ENCODE data around the gene PSMB2. TPM values are rescaled to one million over a fixed set of nuclear protein-coding genes. Genes with fewer than 3 reads are reported as not detected.
A peak's percentile ranks its signal among the peaks of the same experiment; 100 is the strongest.
"Not testable (repeated sequence)": the region's sequence is repeated elsewhere in the genome, so short reads cannot be mapped to it uniquely, and the experiment has no call there.

The PSMB2 gene
- total RNA-seq, 2 donors from 2014 or later = 27.4 to 30.5 TPM

GRCh38 chr1:35598895-35599294 is 42.4 kb downstream of the PSMB2 start:
- peaks cover 4% of the 10 kb centered on the region for H3K36me3 Mint-ChIP-seq (ENCODE audit: low read depth)
- no peaks in the 10 kb centered on the region for H3K27me3 Mint-ChIP-seq
- ATAC-seq (no peak), DNase-seq (no peak)
- H3K9me3 ChIP-seq (ENCODE audit: control insufficient read depth, low read length, poor library complexity, severe bottlenecking) = no peaks in the 10 kb centered on the region
- peaks cover 7% of the 10 kb centered on the region for H3K4me1 Mint-ChIP-seq
- no peak overlapping the region for H3K27ac Mint-ChIP-seq
- H3K4me3 Mint-ChIP-seq = no peak overlapping the region

GRCh38 chr1:35597870-35598269 is 43.5 kb downstream of the PSMB2 start:
- ATAC-seq (no peak), DNase-seq (no peak)
- no peaks in the 10 kb centered on the region for H3K27me3 Mint-ChIP-seq
- H3K36me3 Mint-ChIP-seq (ENCODE audit: low read depth) = peaks cover 4% of the 10 kb centered on the region
- H3K4me1 Mint-ChIP-seq = peaks cover 8% of the 10 kb centered on the region
- no peaks in the 10 kb centered on the region for H3K9me3 ChIP-seq (ENCODE audit: control insufficient read depth, low read length, poor library complexity, severe bottlenecking)
- H3K4me3 Mint-ChIP-seq = no peak overlapping the region
- no peak overlapping the region for H3K27ac Mint-ChIP-seq

- DNase-seq (no peak), ATAC-seq (no peak)
- no peaks in the 10 kb centered on the region for H3K27me3 Mint-ChIP-seq
- peaks cover 13% of the 10 kb centered on the region for H3K4me1 Mint-ChIP-seq
- H3K4me3 Mint-ChIP-seq = no peak overlapping the region
- H3K36me3 Mint-ChIP-seq (ENCODE audit: low read depth) = peaks cover 6% of the 10 kb centered on the region
- H3K27ac Mint-ChIP-seq = no peak overlapping the region
- H3K9me3 ChIP-seq (ENCODE audit: control insufficient read depth, low read length, poor library complexity, severe bottlenecking) = no peaks in the 10 kb centered on the region
These were observed 45.6 kb downstream of the PSMB2 start for GRCh38 chr1:35595684-35596083.

GRCh38 chr1:35594005-35594760 is 47.1 kb downstream of the PSMB2 start:
- Mint-ChIP-seq H3K4me1 (peaks cover 20% of the 10 kb centered on the region), H3K27ac (peak overlapping the region; percentile 3), H3K4me3 (no peak overlapping the region), H3K27me3 (no peaks in the 10 kb centered on the region), H3K36me3 (ENCODE audit: low read depth) (peaks cover 7% of the 10 kb centered on the region)
- no peak for DNase-seq
- H3K9me3 ChIP-seq (ENCODE audit: control insufficient read depth, low read length, poor library complexity, severe bottlenecking) = no peaks in the 10 kb centered on the region
- no peak for ATAC-seq

GRCh38 chr1:35592991-35593769 is 48.1 kb downstream of the PSMB2 start:
- DNase-seq = no peak
- Mint-ChIP-seq H3K4me3 (no peak overlapping the region), H3K4me1 (peaks cover 22% of the 10 kb centered on the region), H3K27me3 (no peaks in the 10 kb centered on the region), H3K36me3 (ENCODE audit: low read depth) (peaks cover 7% of the 10 kb centered on the region), H3K27ac (no peak overlapping the region)
- H3K9me3 ChIP-seq (ENCODE audit: control insufficient read depth, low read length, poor library complexity, severe bottlenecking) = no peaks in the 10 kb centered on the region
- ATAC-seq = no peak

GRCh38 chr1:35591211-35591610 is 50.1 kb downstream of the PSMB2 start:
- Mint-ChIP-seq H3K27me3 (no peaks in the 10 kb centered on the region), H3K27ac (no peak overlapping the region), H3K4me1 (peaks cover 15% of the 10 kb centered on the region), H3K4me3 (no peak overlapping the region), H3K36me3 (ENCODE audit: low read depth) (peaks cover 7% of the 10 kb centered on the region)
- H3K9me3 ChIP-seq (ENCODE audit: control insufficient read depth, low read length, poor library complexity, severe bottlenecking) = no peaks in the 10 kb centered on the region
- DNase-seq = no peak
- no peak for ATAC-seq

GRCh38 chr1:35590476-35591040 is 50.8 kb downstream of the PSMB2 start:
- H3K4me3 Mint-ChIP-seq = no peak overlapping the region
- H3K4me1 Mint-ChIP-seq = peaks cover 15% of the 10 kb centered on the region
- no peaks in the 10 kb centered on the region for H3K27me3 Mint-ChIP-seq
- peaks cover 7% of the 10 kb centered on the region for H3K36me3 Mint-ChIP-seq (ENCODE audit: low read depth)
- DNase-seq (no peak), ATAC-seq (no peak)
- H3K27ac Mint-ChIP-seq = no peak overlapping the region
- no peaks in the 10 kb centered on the region for H3K9me3 ChIP-seq (ENCODE audit: control insufficient read depth, low read length, poor library complexity, severe bottlenecking)

- Mint-ChIP-seq H3K4me3 (peak overlapping the region; percentile 49), H3K4me1 (peaks cover 15% of the 10 kb centered on the region), H3K27ac (peak overlapping the region; percentile 63), H3K27me3 (no peaks in the 10 kb centered on the region), H3K36me3 (ENCODE audit: low read depth) (peaks cover 7% of the 10 kb centered on the region)
- DNase-seq (no peak), ATAC-seq (no peak)
- H3K9me3 ChIP-seq (ENCODE audit: control insufficient read depth, low read length, poor library complexity, severe bottlenecking) = no peaks in the 10 kb centered on the region
These were observed 51.6 kb downstream of the PSMB2 start for GRCh38 chr1:35589516-35590427.

- Mint-ChIP-seq H3K27me3 (no peaks in the 10 kb centered on the region), H3K36me3 (ENCODE audit: low read depth) (peaks cover 7% of the 10 kb centered on the region), H3K4me1 (peaks cover 15% of the 10 kb centered on the region), H3K4me3 (no peak overlapping the region), H3K27ac (peak overlapping the region; percentile 56)
- H3K9me3 ChIP-seq (ENCODE audit: control insufficient read depth, low read length, poor library complexity, severe bottlenecking) = no peaks in the 10 kb centered on the region
- no peak for ATAC-seq
- no peak for DNase-seq
These were observed 53.0 kb downstream of the PSMB2 start for GRCh38 chr1:35588197-35588910.

GRCh38 chr1:35587736-35588135 is 53.6 kb downstream of the PSMB2 start:
- H3K36me3 Mint-ChIP-seq (ENCODE audit: low read depth) = peaks cover 7% of the 10 kb centered on the region
- peaks cover 12% of the 10 kb centered on the region for H3K4me1 Mint-ChIP-seq
- no peak for DNase-seq
- peak overlapping the region; percentile 56 for H3K27ac Mint-ChIP-seq
- H3K27me3 Mint-ChIP-seq = no peaks in the 10 kb centered on the region
- H3K9me3 ChIP-seq (ENCODE audit: control insufficient read depth, low read length, poor library complexity, severe bottlenecking) = no peaks in the 10 kb centered on the region
- no peak overlapping the region for H3K4me3 Mint-ChIP-seq
- no peak for ATAC-seq

GRCh38 chr1:35586808-35587207 is 54.5 kb downstream of the PSMB2 start:
- peaks cover 12% of the 10 kb centered on the region for H3K4me1 Mint-ChIP-seq
- no peak overlapping the region for H3K4me3 Mint-ChIP-seq
- no peaks in the 10 kb centered on the region for H3K27me3 Mint-ChIP-seq
- DNase-seq = no peak
- ATAC-seq = no peak
- H3K27ac Mint-ChIP-seq = no peak overlapping the region
- peaks cover 7% of the 10 kb centered on the region for H3K36me3 Mint-ChIP-seq (ENCODE audit: low read depth)
- H3K9me3 ChIP-seq (ENCODE audit: control insufficient read depth, low read length, poor library complexity, severe bottlenecking) = no peaks in the 10 kb centered on the region

GRCh38 chr1:35585805-35586204 is 55.5 kb downstream of the PSMB2 start:
- H3K4me3 Mint-ChIP-seq = not testable (repeated sequence)
- H3K27ac Mint-ChIP-seq = peak overlapping the region; percentile 43

More at GRCh38 chr1:35585805-35586204, 55.5 kb downstream of the PSMB2 start:
- H3K4me1 Mint-ChIP-seq; H3K36me3 Mint-ChIP-seq (ENCODE audit: low read depth); H3K27me3 Mint-ChIP-seq; H3K9me3 ChIP-seq (ENCODE audit: control insufficient read depth, low read length, poor library complexity, severe bottlenecking); ATAC-seq; DNase-seq: not testable (repeated sequence)
